Measurements from ENCODE around the gene CCT2. TPM values are rescaled to one million over a fixed set of nuclear protein-coding genes. Genes with fewer than 3 reads are reported as not detected.

CCT2 gene
- total RNA-seq, 1 experiment from 2014 or later = 342 TPM

GRCh38 chr12:69589082-69589481, 3.8 kb downstream of the CCT2 start (continued):
- TF ChIP-seq AFF4 (CRISPR knock-in tag; IDR thresholded peaks at IDR 0.05; ENCODE audit: borderline replicate concordance) (no peak), E2F4 (CRISPR knock-in tag; IDR thresholded peaks at IDR 0.05; ENCODE audit: borderline replicate concordance, low read depth) (no peak), NR3C1 (CRISPR knock-in tag; conservative IDR thresholded peaks at IDR 0.05; ENCODE audit: low read depth) (no peak), ZNF219 (CRISPR knock-in tag; IDR thresholded peaks at IDR 0.05; ENCODE audit: borderline replicate concordance) (no peak), RORB (CRISPR knock-in tag; IDR thresholded peaks at IDR 0.05) (no peak), MLX (CRISPR knock-in tag; IDR thresholded peaks at IDR 0.05) (no peak)

GRCh38 chr12:69595689-69596088, 10.4 kb downstream of the CCT2 start:
- Mint-ChIP-seq H3K4me1 (no peaks in the 10 kb centered on the region), H3K36me3 (peaks cover 86% of the 10 kb centered on the region), H3K9me3 (no peaks in the 10 kb centered on the region), H3K27me3 (ENCODE audit: low read depth) (no peaks in the 10 kb centered on the region), H3K27ac (no peak overlapping the region), H3K4me3 (no peak overlapping the region)
- TF ChIP-seq GABPB1 (CRISPR knock-in tag; IDR thresholded peaks at IDR 0.05) = no peak
- TF ChIP-seq FOXJ3 (CRISPR knock-in tag; IDR thresholded peaks at IDR 0.05; ENCODE audit: borderline replicate concordance) = no peak
- TF ChIP-seq CTCF (IDR thresholded peaks at IDR 0.05) = no peak
- no peak for TF ChIP-seq IRF1 (CRISPR knock-in tag; IDR thresholded peaks at IDR 0.05)
- TF ChIP-seq EMX1 (CRISPR knock-in tag; IDR thresholded peaks at IDR 0.05) = no peak
- TF ChIP-seq ELF4 (CRISPR knock-in tag; IDR thresholded peaks at IDR 0.05; ENCODE audit: low read depth) = no peak
- TF ChIP-seq STAT6 (CRISPR knock-in tag; conservative IDR thresholded peaks at IDR 0.05; ENCODE audit: low read depth) = no peak
- TF ChIP-seq NFYB (CRISPR knock-in tag; conservative IDR thresholded peaks at IDR 0.05; ENCODE audit: low read depth) = no peak
- no peak for TF ChIP-seq PREB (CRISPR knock-in tag; IDR thresholded peaks at IDR 0.05; ENCODE audit: borderline replicate concordance)
- TF ChIP-seq ZBTB21 (CRISPR knock-in tag; IDR thresholded peaks at IDR 0.05; ENCODE audit: borderline replicate concordance) = no peak
- no peak for TF ChIP-seq ZNF512 (CRISPR knock-in tag; IDR thresholded peaks at IDR 0.05; ENCODE audit: borderline replicate concordance)
- no peak for TF ChIP-seq NR2C2 (CRISPR knock-in tag; IDR thresholded peaks at IDR 0.05)
- TF ChIP-seq HMGA2 (CRISPR knock-in tag; IDR thresholded peaks at IDR 0.05) = no peak
- ChIA-PET CTCF (interaction anchor here (0.7 kb wide), 1 partner anchor 466 kb away, joined by 3 read pairs; no protein-coding TSS in a partner anchor), POLR2A (no interaction called here)
- no peak for ATAC-seq
- no peak for DNase-seq (ENCODE audit: low spot score)
